OCI-LY3 (cell line): ENCODE data around the gene P2RX6.

Experiments
- EZH2phosphoT487 ChIP-seq: fragments of 200-600 bp; shearing (Covaris generic); IDR thresholded peaks from 2 replicates; pipeline ENCODE4 v1.6.1; 2018; ENCODE audit warnings: antibody characterized with exemption, mixed run types, low read depth
- TF ChIP-seq, protein P1 (sequence below): fragments of 200-600, 300-600 bp; sonication (generic); IDR thresholded peaks from 2 replicates; pipeline ENCODE4 v1.5.1; 2014; ENCODE audit warnings: antibody characterized with exemption, low read length, low read depth

DNA sequence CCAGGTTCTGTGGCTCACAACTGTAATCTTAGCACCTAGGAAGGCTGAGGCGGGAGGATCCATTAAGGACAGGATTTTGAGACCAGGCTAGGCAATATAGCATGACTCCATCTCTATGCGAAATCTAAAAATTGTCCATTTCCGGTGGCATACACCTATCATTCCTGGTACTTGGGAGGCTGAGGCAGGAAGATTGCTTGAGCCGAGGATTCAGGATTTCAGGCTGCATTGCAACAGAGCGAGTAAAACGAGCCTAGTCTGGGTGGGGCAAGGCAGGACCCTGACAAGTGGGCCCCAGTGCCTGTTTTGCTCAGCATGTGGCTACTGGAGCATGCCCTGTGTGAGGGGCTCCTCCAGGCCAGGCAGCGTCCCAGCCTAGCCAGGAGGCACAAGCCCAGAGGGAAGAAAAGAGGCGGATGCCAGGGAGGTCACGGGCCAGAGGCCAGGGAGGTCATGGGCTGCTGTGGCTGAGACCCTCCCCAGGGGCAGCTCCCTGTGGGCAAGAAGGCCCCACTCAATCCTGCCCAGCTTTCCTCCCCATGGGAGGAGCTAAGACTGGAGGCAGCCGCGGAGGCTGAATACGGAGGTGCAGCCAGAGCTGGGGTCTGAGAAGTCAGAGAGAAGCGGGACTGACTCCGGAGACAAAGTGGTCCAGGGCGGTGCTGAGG is 39.2 kb downstream of the P2RX6 start:
- TF ChIP-seq, protein P1, sequence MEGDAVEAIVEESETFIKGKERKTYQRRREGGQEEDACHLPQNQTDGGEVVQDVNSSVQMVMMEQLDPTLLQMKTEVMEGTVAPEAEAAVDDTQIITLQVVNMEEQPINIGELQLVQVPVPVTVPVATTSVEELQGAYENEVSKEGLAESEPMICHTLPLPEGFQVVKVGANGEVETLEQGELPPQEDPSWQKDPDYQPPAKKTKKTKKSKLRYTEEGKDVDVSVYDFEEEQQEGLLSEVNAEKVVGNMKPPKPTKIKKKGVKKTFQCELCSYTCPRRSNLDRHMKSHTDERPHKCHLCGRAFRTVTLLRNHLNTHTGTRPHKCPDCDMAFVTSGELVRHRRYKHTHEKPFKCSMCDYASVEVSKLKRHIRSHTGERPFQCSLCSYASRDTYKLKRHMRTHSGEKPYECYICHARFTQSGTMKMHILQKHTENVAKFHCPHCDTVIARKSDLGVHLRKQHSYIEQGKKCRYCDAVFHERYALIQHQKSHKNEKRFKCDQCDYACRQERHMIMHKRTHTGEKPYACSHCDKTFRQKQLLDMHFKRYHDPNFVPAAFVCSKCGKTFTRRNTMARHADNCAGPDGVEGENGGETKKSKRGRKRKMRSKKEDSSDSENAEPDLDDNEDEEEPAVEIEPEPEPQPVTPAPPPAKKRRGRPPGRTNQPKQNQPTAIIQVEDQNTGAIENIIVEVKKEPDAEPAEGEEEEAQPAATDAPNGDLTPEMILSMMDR = no peak
- no peak for TF ChIP-seq EZH2phosphoT487
